ENCODE data around the gene METTL1. TPM values are rescaled to one million over a fixed set of nuclear protein-coding genes. Genes with fewer than 3 reads are reported as not detected.
"Not testable (repeated sequence)": the region's sequence is repeated elsewhere in the genome, so short reads cannot be mapped to it uniquely, and the experiment has no call there.

Gene METTL1
- total and polyA plus RNA-seq, 2 experiments from 2014 or later, result 18.9 to 39.5 TPM

GRCh38 chr12:57723630-57723962, 48.3 kb downstream of the METTL1 start:
- Mint-ChIP-seq H3K4me1 (peaks cover 15% of the 10 kb centered on the region), H3K4me3 (no peak overlapping the region), H3K27me3 (ENCODE audit: insufficient read depth, low read depth, poor library complexity) (peaks cover 54% of the 10 kb centered on the region), H3K36me3 (ENCODE audit: low read depth) (peaks cover 10% of the 10 kb centered on the region; the same call in 2 of the 3 replicates), H3K27ac (no peak overlapping the region), H3K9me3 (no peaks in the 10 kb centered on the region)
- H3K4me3 ChIP-seq, result no peak overlapping the region
- no peaks in the 10 kb centered on the region for H3K4me1 ChIP-seq (ENCODE audit: insufficient read depth)
- peaks cover 56% of the 10 kb centered on the region for H3K27me3 ChIP-seq (ENCODE audit: insufficient read depth)
- no peaks in the 10 kb centered on the region for H3F3A ChIP-seq (replicated peaks; ENCODE audit: low read depth)
- no peaks in the 10 kb centered on the region for H3K79me2 ChIP-seq (replicated peaks; ENCODE audit: insufficient read depth)
- H3K4me2 ChIP-seq, result no peak overlapping the region
- H3K27ac ChIP-seq (ENCODE audit: low read depth), result no peak overlapping the region
- H3K9me2 ChIP-seq (ENCODE audit: insufficient read depth), result no peaks in the 10 kb centered on the region
- no peaks in the 10 kb centered on the region for H4K20me1 ChIP-seq (replicated peaks; ENCODE audit: insufficient read depth)
- H3K36me3 ChIP-seq (ENCODE audit: insufficient read depth), result peaks cover 6% of the 10 kb centered on the region; the same call in 1 of the 2 replicates
- DNase-seq (ENCODE audit: low spot score), result no peak
- no peak for ATAC-seq
- TF ChIP-seq ZNF114 (CRISPR knock-in tag; IDR thresholded peaks at IDR 0.05) (no peak), POLR2AphosphoS5 (IDR thresholded peaks at IDR 0.05; ENCODE audit: low read depth) (no peak)
- no peak overlapping the region for H2AFZ ChIP-seq

GRCh38 chr12:57722716-57723629, 48.9 kb downstream of the METTL1 start:
- peaks cover 50% of the 10 kb centered on the region for H3K27me3 ChIP-seq (ENCODE audit: insufficient read depth)
- Mint-ChIP-seq H3K36me3 (ENCODE audit: low read depth) (peaks cover 14% of the 10 kb centered on the region), H3K4me3 (no peak overlapping the region), H3K9me3 (no peaks in the 10 kb centered on the region), H3K27me3 (ENCODE audit: insufficient read depth, low read depth, poor library complexity) (peaks cover 48% of the 10 kb centered on the region), H3K27ac (no peak overlapping the region), H3K4me1 (peaks cover 15% of the 10 kb centered on the region)
- H3K79me2 ChIP-seq (replicated peaks; ENCODE audit: insufficient read depth), result no peaks in the 10 kb centered on the region
- no peaks in the 10 kb centered on the region for H3F3A ChIP-seq (replicated peaks; ENCODE audit: low read depth)
- H3K4me2 ChIP-seq, result no peak overlapping the region
- no peak overlapping the region for H2AFZ ChIP-seq
- H3K4me3 ChIP-seq, result no peak overlapping the region
- ATAC-seq, result no peak
- no peak overlapping the region for H3K27ac ChIP-seq (ENCODE audit: low read depth)
- no peak for DNase-seq (ENCODE audit: low spot score)
- H3K36me3 ChIP-seq (ENCODE audit: insufficient read depth), result peaks cover 6% of the 10 kb centered on the region; the same call in 1 of the 2 replicates
- H3K9me2 ChIP-seq (ENCODE audit: insufficient read depth), result no peaks in the 10 kb centered on the region
- no peaks in the 10 kb centered on the region for H4K20me1 ChIP-seq (replicated peaks; ENCODE audit: insufficient read depth)
- TF ChIP-seq ZNF114 (CRISPR knock-in tag; IDR thresholded peaks at IDR 0.05), result no peak
- peak in 1 of 2 experiments; percentile 21; a peak in 1 of 4 replicates for TF ChIP-seq CTCF (conservative IDR thresholded peaks at IDR 0.05; ENCODE audit: low read depth in 2 of 2)
- no peak for TF ChIP-seq EZH2phosphoT487 (IDR thresholded peaks at IDR 0.05; ENCODE audit: unreplicated experiment)
- H3K4me1 ChIP-seq (ENCODE audit: insufficient read depth), result no peaks in the 10 kb centered on the region

- not testable (repeated sequence) for H2AFZ ChIP-seq; DNase-seq (ENCODE audit: low spot score); H3K36me3 ChIP-seq (ENCODE audit: insufficient read depth); H3K27ac ChIP-seq (ENCODE audit: low read depth); H3K9me3 Mint-ChIP-seq; H4K20me1 ChIP-seq (replicated peaks; ENCODE audit: insufficient read depth); H3K9me2 ChIP-seq (ENCODE audit: insufficient read depth); H3K79me2 ChIP-seq (replicated peaks; ENCODE audit: insufficient read depth); H3K4me2 ChIP-seq; H3K4me3 ChIP-seq; ATAC-seq; H3F3A ChIP-seq (replicated peaks; ENCODE audit: low read depth); H3K4me3 Mint-ChIP-seq; H3K27ac Mint-ChIP-seq; H3K4me1 ChIP-seq (ENCODE audit: insufficient read depth)
- peaks cover 15% of the 10 kb centered on the region for H3K36me3 Mint-ChIP-seq (ENCODE audit: low read depth)
- H3K27me3 Mint-ChIP-seq (ENCODE audit: insufficient read depth, low read depth, poor library complexity), result peaks cover 39% of the 10 kb centered on the region
- H3K4me1 Mint-ChIP-seq, result peaks cover 10% of the 10 kb centered on the region
- peaks cover 41% of the 10 kb centered on the region for H3K27me3 ChIP-seq (ENCODE audit: insufficient read depth)
Observed at GRCh38 chr12:57721846-57722608, 49.9 kb downstream of the METTL1 start.
